HFF-Myc (cell line): ENCODE data around the gene THPO.

Experiments
- DNase-seq: peaks from one replicate; pipeline ENCODE4 v3.0.0-alpha.2; 2011; ENCODE audit warnings: low read depth; ENCODE audit errors: extremely low read depth
- H3K4me3 ChIP-seq: replicated peaks from 2 replicates; pipeline ENCODE4 v1.5.1; 2011; ENCODE audit warnings: low read depth, mild to moderate bottlenecking, control low read depth, low read length
- TF ChIP-seq, protein P1 (sequence below): IDR thresholded peaks from 2 replicates; pipeline ENCODE4 v1.5.1; 2012; ENCODE audit warnings: mild to moderate bottlenecking, low read depth, low read length, control low read depth; ENCODE audit errors: missing control alignments

Gene THPO

GRCh38 chr3:184354754-184355153 is 23.3 kb downstream of the THPO start:
- no peak for DNase-seq
- TF ChIP-seq, protein P1, sequence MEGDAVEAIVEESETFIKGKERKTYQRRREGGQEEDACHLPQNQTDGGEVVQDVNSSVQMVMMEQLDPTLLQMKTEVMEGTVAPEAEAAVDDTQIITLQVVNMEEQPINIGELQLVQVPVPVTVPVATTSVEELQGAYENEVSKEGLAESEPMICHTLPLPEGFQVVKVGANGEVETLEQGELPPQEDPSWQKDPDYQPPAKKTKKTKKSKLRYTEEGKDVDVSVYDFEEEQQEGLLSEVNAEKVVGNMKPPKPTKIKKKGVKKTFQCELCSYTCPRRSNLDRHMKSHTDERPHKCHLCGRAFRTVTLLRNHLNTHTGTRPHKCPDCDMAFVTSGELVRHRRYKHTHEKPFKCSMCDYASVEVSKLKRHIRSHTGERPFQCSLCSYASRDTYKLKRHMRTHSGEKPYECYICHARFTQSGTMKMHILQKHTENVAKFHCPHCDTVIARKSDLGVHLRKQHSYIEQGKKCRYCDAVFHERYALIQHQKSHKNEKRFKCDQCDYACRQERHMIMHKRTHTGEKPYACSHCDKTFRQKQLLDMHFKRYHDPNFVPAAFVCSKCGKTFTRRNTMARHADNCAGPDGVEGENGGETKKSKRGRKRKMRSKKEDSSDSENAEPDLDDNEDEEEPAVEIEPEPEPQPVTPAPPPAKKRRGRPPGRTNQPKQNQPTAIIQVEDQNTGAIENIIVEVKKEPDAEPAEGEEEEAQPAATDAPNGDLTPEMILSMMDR = no peak
- H3K4me3 ChIP-seq = no peak overlapping the region

DNA sequence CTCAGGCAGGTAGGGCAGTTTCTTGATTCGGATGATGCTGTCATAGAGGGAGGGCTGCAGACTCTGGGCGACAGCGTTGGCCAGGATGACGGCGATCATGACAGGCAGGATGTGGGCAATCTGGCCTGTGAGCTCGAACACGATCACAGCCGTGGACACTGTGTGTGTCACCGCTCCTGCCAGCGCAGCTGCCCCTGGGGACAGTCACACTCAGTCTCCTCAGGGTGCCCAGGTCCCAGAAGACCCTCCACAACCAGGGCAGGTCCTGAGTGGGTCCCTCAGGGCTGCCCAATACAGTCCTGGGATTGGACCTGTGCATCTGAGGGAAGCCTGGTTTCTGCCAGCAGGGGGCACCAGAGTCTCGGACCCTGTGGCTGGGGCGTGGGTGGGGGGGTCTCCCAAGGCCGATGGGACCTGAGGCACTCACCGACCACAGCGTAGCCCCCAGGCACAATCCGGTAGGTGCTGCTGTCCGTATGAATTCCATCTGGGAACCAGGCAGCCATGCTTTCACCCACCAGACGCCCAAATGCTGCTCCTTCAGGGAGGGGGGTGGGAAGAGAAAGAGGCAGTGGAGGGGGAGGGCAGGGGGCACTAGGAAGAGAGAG is 23.8 kb downstream of the THPO start:
- TF ChIP-seq, protein P1 = peak; percentile 78
- no peak for DNase-seq

GRCh38 chr3:184353546-184353941 is 24.5 kb downstream of the THPO start:
- TF ChIP-seq, protein P1 = no peak
- no peak for DNase-seq
- no peak overlapping the region for H3K4me3 ChIP-seq

More for the DNA sequence above, 23.8 kb downstream of the THPO start:
- H3K4me3 ChIP-seq = no peak overlapping the region

DNA sequence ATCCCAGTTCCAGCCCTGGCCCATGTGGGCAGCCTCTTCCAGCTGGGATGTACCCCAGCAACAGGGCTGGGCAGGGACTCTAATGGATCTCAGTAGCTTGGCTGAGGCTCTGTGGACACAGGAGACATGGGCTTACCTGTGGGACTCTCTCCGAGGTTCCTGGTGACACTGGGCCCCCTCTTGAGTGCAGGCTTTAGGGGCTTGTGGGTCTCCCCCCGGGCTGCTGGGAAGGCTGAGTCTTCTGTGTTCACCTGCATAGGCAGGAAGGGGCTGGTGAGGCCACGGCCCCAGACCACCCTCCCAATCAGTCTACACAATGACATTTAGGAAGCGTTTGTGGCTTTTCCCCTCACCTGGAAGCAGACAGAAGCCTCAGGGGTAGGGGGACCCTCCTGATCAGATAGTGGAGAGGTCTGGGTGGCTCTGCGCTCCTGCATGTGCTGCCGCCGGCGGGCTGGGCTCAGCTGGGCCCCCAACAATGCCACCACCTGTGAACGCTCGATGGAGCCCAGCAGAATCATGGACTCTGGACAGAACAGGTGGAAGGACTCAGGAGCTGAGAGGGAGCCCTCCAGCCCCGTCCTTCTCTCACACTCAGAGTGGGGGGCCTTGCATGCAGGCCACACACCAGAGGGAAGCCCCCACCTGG is 25.0 kb downstream of the THPO start:
- TF ChIP-seq, protein P1 = no peak
- no peak for DNase-seq
- H3K4me3 ChIP-seq = no peak overlapping the region

DNA sequence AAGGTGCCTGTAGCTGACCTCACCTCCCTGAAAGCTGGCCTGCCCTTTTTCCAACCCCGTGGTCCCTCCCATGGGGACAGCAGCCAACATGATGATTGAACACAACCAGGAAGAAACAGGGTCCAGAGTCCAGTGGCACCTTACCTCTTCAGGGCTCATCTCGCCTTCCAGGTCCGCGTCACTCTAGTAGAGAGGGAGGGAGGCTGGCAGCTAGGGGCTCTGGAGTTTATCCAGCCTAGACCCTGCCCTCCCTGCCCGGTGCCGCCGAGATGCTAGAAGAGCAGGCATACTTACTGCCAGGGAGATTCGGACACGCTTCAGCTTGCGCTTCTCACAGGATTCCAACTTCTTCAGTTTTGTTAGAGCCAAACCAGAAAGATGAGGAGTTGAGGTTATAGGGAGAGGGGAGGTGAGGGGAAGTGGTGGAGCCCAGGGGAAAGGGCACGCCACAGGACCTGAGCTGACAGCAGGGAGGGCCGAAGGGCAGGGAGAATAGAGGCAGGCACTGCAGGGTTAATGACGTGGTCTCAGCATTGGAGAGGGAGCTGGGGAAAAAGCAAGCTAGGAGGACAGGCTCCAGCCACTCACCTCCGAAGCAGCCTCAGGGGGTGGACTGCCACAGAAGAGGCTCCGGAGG is 25.7 kb downstream of the THPO start:
- H3K4me3 ChIP-seq = no peak overlapping the region
- TF ChIP-seq, protein P1 = no peak
- DNase-seq = no peak

GRCh38 chr3:184351511-184352148 is 26.4 kb downstream of the THPO start:
- TF ChIP-seq, protein P1 = no peak
- no peak for DNase-seq
- no peak overlapping the region for H3K4me3 ChIP-seq
